GM19240 (cell line): ENCODE measurements around the gene EEIG1.

Experiments
- DNase-seq: peaks from one replicate; pipeline ENCODE4 v3.0.0; 2011; ENCODE audit warnings: low spot score; ENCODE audit not compliant: insufficient read length

The EEIG1 gene

DNA sequence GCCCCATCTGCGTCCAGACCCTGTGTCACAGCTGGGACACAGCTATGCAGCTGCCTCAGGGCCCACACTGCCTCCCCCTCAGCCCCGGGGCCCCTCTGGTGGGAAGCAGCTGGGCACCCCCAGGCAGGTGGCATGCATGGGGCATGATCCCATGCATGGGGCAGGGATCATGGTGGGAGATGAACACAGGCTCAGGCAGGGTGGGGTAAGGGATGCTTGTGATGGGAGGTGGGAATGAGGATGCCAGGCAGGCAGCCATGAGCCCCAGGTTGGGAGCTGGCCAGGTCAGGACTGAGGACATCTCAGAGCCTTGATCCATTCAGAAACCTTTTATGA, 19.7 kb downstream of the EEIG1 start:
- DNase-seq, result no peak

DNA sequence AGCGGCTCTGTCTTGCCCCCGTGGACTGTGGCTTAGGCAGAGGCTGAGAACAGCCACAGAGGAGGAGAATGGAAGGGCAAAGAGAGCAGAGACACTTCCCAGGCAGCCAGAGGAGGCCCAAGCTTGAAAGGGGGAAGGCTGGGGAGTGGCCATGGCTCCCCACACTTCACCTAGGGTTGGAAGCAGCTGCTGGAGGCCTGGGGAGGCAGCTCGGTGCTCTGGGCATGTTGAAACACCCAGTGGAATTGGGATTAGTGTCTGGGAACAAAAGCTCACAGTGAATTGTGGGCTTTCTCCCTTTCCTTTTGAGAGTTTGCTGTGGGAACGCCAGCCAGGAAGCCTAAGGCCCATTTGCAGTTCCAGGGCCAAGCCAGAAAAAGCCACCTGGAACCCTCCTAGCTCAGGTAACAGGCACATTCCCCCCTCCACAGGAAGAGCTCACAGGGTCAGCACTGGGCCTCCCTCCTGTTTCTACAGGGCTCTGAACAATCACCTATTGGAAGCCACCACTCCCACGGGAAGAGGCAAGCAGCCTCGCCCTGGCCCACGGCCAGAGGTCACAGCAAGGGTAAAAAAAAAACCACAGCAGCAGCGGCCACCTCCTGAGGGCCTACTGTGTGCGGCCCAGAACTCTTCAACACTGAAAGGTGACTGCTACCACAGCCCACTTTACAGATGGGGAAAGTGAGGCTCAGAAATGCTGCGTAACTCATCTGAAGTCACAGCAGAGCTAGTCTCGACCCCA, 20.2 kb downstream of the EEIG1 start:
- no peak for DNase-seq

DNA sequence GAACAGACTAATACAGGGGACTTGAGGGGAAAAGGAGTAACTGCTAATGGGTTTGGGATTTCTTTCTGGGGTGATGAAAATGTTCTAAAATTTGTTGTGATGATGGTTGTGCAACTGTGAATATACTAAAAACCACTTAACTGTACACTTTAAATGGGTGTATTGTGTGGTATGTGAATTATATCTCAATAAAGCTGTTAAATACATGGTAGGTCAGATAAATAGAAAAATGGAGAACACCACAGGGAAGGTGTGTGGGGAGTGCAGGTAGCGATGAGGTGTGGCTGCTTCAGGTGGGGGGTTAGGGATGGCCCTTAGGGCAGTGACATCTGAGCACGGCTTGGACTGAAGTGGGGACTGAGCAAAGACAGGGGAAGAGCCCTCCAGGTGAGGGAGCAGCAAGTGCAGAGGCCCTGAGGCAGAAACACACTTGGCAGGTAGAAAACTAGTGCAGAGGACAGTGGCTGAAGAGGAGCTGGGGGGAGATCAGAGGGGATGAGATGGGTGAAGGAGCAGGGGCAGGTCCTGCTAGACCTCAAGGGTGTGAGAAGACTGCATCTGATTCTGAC, 20.9 kb downstream of the EEIG1 start:
- DNase-seq, result no peak

DNA sequence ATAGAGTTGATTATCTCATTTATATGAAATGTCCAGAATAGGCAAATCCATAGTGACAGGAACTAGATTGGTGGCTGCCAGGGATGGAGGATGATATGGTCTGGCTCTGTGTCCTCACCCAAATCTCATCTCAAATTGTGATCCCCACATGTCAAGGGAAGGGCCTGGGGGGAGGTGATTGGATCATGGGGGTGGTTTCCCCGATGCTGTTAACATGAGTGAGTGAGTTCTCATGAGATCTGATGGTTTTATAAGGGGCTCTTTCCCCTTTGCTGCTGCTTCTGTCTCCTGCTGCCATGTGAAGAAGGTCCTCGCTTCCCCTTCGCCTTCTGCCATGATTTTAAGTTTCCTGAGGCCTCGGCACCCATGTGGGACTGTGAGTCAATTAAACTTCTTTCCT, 21.4 kb downstream of the EEIG1 start:
- no peak for DNase-seq

DNA sequence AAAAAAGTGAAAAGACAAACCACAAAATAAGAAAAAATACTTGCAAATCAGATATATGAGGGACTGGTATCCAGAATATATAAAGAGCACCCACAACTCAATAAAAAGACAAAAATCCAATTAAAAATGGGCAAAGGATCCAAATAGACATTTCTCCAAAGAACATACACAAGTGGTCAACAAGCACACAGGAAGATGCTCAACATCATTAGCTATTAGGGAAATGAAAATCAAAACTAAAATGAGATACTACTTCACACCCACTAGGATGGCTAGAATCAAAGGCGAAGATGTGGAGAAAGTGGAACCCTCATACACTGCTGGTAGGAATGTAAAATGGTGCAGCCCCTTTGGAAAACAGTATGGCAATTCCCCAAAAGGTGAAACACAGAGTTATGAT, 22.1 kb downstream of the EEIG1 start:
- DNase-seq, result no peak

DNA sequence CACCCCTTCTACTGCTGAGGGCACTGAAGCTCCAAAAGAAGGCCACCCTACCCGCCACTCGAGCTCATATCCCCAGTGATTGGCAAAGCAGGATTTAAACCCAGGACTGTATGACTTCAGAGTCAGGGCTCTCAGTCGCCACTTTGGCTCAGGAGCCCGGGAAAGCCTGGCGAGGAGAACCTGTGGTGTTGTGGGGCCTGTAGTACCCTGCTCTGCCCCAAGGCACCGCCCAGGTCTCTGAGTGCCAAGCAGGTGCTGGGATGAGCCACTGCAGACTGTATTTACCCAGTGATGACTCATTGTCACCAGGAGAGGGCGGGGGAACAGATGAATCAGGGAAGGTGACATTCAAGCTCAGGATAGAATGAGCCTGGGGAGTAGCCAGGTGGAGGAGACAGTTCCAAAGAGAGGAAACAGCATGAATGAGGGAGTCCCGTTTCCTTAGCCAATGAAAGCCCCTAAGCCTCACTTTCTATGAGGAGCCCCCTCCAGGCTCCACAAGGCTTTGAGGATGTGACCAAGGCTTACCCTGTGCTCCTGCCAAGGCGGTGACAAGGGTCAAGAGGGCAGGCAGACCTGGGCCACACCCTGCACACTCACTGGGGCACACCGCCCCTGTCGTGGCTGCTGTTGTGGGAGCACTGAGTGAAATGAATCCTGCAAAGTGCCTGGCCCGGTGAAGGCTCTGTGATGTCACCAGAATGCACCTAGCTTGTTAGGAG, 25.3 kb downstream of the EEIG1 start:
- DNase-seq, result peak; percentile 80

DNA sequence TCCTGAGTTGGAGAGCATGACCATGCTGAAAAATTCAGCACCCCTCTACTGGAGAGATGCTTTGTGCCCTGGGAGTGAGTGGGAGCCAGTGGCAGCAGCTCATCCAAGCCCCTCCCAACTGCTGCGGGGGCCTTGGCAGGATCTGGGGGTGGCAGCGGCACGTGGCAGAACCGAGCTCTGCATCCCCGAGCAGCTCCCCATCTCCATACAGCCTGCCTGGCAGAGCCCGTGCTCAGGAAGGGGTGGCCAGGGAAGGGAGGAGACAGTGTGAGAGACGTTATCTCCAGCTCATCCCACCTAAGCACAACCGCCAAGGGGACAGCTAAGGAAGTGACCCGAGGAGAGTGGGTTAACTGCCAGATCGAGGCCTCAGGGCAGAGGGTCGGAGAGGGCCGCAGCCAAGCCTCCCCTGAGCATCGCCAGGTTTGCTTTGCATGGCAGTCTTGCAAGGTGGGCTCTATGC, 25.9 kb downstream of the EEIG1 start:
- DNase-seq, result no peak

DNA sequence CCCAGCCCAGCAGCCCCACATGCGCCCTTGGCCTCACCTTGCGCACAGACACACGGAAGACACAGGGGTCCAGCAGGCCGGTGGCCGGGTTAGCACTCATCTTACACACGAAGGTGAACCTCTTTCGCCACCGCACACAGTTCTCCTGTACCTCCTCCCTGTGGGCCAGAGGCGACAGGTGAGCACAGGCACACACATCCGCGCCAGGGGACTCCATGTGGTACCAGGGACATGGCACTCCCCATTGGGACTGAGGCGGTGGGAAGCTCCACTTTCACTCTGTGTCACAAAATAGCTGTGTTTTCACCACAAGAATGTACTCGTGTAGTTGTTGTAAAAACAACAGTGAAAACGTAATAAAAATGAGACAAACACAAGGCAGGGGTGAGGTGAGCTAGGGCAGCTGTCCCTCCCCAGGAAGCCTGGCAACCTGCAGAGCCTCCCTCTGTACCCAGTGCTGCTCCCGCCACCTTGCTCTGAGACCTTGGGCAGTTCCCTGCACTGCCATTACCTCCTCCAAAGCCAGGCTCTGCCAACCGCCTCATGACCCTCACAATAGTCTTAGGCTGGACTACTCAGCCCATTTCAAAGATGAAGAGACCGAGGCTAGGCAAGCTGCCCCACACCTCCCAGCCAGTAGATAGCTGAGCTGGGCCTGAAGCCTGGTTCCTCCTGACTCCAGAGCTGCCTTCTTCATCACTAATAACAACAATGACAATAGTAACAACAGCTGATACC, 26.9 kb downstream of the EEIG1 start:
- no peak for DNase-seq

DNA sequence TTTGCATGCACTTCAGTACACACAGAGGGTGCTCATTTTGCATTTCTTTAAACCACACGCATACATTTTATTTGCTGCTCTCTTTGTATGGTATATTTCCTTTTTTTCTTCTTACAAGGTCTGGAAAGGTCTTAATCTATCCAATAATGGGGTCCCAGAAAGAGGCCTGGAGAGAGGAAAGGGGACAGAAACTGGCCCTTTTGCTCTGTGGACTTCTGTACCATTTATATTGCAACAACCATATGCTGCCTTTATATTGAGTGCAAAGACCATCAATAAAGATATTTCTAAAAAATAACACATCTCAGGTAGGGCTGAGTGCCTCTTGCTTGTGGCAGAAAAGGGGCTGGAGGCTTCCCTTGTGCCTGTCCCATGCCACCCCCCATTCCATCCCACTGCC, 27.6 kb downstream of the EEIG1 start:
- no peak for DNase-seq

DNA sequence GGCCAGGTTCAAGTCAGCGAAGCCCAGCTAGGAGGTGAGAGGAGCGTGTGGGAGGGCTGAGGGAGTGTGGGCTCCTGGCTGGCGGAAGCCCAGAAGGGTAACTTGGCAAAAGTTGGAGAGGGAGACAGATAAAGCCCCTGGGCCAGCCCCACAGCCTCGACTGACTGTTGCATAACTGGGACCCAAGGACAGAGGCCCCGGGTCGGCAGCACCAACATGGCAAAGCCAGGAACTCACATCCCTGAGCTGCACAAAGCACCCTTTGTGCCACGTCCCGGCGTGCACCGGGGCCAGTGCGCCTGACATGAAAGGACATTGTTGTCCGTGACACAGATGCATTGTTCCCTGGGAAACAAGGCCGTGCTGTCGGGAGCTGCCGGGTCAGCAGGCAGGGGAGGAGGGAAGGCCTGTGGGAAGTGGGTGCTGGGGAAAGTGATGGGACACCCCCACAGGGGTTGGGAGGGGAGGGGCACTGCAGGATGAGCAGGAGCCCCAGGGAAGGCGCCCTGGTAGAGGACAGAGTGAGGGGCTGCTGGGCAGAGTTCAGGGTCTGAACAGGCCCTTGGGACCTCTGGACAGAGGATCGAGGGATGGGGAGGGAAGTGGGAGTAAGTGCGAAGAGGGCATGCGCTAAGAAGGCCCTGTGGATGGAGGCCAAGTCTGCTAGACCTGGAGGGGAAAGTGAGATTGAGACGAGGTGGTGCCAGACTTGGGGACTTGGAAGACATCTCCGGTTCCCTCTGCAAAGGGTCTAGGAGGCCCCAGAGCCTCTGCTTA, 30.1 kb downstream of the EEIG1 start:
- no peak for DNase-seq

DNA sequence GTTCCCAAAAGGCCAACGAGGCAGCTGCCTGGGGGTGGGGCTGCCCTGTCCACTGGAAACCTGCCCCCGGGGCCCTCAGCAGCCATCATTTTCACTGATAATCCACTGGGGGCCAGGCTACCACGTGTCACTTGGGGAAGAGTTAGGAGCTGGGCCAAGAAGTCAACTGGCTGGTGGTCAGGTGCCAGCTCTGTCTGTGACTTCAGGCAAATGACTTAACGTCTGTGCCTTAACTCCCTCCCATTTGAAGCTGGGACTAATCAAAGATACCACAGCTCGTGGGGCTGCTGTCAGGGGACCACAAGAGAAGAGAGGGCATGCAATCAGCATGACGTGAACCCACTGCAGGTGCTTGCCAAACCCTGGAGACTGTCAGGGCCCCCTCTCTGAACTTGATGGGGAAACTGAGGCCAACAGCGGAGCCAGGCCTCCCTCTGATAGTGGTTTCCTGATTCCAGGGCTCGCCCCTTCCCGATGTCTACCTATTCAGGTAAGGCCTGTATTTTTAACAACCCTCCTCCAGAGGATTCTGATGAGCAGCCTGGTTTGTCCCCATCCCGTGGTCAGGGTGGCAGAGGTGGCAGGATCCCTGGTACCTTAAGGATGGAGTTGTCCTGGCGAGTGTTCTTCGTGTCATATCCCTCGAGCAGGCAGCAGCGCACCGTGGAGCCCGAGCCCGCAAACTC, 30.8 kb downstream of the EEIG1 start:
- no peak for DNase-seq

DNA sequence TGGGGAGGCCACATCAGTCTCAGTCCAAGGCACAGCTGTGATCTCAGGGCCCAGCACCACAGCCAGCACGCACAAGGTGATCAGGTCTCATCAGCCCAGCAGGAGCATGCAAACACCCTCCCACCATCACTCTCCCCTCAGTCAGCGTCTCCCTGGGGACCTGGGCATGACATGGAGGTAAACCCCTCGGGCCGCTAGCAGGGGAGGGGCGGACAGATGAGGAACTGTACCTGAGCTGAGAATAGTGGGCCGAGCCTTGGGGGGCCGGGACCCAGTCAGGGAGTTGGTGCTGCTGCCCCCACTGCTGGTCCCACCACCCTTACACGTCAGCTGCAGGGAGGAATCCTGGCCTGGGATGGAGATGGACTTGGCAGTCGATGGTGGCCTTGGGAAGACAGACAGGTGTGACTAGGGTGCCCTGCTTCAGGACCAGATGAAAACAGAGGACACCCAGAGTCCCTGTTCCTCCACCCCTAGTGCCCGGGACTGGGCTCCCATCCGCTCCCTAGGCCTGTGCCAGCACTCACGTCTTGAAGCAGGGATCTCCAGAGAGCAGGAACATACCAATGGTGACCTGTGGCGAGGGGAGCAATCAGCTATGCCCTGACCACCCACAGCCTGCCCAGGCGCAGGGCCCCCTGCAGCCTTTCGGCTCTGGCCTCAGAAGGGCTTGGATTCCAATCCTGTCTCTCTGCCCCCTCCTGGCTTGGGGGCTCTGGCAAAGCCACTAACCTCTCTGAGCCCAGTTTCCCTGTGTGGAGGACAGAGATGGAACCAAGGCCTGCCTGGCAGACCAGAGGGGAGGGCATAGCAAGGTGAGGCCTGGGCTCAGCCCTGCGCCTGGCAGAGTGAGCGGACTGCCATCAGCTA, 32.7 kb downstream of the EEIG1 start:
- DNase-seq, result no peak

DNA sequence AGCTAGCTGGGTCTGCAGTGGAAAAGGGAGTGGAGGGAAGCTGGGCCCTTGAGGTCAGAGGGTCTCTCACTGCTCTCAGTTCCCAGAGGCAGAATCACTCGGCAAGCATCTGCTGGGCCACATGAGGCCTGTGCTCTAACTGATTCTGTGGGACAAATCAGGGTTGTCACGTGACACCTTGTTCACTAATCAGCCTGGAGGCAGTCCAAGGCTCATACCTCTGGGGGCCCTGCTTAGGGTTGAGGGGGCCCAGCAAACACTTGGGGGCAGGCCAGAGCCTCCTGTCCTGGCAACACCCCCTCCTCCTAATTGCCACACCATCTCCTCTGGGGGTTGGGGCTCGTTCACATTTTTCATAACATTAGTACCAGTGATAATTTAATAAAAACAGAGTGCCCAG, 34.1 kb downstream of the EEIG1 start:
- no peak for DNase-seq

DNA sequence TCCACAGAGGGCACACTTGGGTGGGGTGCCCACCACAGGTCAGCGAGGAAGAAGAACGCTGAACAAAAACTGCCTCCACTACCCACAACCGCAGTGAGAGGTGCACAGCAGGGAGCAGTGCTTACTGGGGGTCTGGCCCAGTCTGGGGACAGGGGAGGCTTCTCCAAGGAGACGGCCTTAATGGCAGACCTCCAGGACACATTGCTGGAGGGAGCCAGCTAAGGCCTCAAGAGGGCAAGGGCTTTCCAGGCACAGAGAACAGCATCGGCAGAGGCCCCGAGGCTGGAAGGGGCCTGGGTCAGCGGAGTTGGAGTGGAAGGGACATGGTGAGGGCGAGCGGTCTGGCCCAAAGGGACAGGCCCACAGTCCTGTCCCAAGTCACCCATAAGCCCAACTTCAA, 34.8 kb downstream of the EEIG1 start:
- no peak for DNase-seq

DNA sequence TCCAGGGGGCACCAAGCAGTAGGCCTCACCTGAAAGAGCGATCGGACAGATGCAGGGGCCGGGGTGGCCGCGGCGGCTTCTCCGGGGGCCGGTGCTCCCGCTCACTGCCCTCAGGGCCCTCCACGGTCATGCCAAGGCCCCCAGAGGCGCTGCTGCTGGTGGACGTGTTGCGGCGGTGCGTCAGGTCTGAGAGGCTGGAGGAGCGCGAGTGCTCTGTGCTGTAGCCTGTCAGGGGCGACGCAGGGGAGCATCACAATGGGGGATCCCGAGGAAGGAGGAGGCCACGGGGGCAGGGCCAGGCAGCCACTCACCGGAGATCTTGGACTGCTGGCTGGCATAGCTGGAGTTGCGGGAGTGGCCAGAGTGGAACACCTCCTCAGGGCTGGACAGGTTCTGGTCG, 35.5 kb downstream of the EEIG1 start:
- no peak for DNase-seq

DNA sequence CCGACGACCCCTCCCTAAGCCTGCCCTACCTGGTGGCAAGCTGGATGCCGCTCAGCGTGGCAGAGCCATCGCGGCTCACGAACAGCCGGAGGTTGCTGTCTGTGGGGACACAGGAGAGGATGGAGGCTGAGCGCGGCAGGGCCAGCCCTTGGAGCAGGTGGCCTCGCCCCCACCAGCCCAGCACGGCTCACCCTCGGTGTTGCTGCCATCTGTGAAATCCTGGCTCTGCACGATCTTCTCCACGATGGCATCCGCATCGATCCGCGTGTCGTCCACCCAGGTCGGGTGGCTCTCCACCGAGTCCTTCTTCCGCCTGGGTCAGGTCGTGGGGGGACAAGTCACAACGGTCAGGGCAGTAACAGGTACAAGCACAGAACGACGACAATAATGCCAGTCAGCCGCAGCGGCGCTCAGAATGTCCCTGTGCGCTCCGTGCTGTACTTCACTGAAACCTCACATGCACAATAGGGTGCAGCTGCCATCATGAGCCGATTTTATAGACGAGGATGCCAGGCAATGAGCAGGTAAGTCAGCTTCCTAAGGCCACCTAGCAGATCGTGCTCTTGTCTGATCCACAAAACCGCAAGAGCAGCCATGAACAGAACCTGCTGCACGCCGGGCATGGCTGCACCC, 36.1 kb downstream of the EEIG1 start:
- DNase-seq, result no peak

DNA sequence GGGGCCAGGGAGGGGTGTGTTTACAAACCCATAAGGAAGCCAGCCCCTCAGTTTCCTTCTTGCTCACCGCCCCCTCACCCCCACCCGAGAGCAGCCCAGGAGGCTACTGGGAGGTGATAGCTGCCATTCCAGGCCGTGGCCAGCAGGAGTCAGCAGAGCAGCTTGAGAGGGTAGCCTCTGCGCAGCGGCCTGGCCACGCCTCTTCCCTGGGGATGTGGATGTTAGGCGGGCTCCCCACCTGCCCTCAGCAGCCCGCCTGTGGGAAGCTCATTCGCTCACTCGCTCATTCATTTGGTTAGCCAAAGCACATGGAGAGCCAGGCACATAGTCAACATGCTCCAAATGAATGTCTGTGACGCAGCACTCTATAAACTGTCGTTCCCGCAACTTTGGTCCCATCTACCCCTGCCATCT, 37.1 kb downstream of the EEIG1 start:
- peak; percentile 73 for DNase-seq

DNA sequence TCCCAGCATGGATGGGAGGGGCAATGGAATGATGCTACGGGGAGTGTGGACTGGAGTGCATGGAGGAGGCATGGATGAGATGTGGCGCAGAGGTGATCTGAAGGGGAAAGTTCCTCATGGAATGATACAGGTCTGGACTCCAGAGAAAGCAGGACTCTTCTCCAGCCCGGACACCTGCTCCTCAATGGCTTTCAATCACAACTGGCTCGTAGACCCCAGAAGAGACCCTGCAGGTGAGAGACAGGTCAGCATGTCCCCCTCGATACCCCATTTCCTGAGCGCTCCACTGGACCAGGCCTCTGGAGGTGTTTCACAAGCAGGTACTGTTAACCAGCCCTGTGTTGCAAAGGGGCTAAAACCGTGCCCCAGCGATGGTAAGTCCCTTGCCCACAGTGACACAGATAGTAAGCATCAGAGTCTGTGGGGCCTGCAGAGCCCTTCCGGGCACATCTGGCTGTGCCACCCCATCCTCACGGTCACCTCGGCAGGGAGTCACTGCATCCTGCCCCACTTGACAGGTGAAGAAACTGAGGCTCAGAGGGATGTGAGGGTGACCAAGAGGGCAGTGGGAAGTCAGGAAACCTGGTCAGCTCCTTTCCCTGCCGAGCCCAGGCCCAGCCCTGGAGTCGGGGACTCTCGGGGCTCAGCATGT, 37.7 kb downstream of the EEIG1 start:
- no peak for DNase-seq
